ENCODE measurements around the gene TRIO. TPM values are rescaled to one million over a fixed set of nuclear protein-coding genes. Genes with fewer than 3 reads are reported as not detected.
A peak's percentile ranks its signal among the peaks of the same experiment; 100 is the strongest.

TRIO gene
- total and polyA plus RNA-seq, 10 of the 15 experiments (the other 5 are each of a cell fraction or from before 2014, with no cell fraction given), result 5.1 to 96.4 (median 44.6) TPM

GRCh38 chr5:14212838-14213237 is 69.7 kb downstream of the TRIO start (continued):
- TF ChIP-seq EP300 (IDR thresholded peaks at IDR 0.05; ENCODE audit: borderline replicate concordance in 1 of 2, control insufficient read depth in 1 of 2, low read depth in 2 of 2, low read length in 2 of 2) (peak; percentile 56 to 84; a peak in 3 of 4 replicates), NBN (IDR thresholded peaks at IDR 0.05) (peak; percentile 45; the same call in 1 of the 2 replicates), ZBTB11 (CRISPR knock-in tag; IDR thresholded peaks at IDR 0.05) (no peak), ELK1 (IDR thresholded peaks at IDR 0.05; ENCODE audit: low read depth, low read length) (no peak), PBX3 (IDR thresholded peaks at IDR 0.05; ENCODE audit: insufficient replicate concordance, low read depth, low read length) (peak; percentile 44), POU2F2 (IDR thresholded peaks at IDR 0.05; ENCODE audit: borderline replicate concordance, low read depth, low read length) (peak; percentile 50; the same call in 1 of the 3 replicates), EED (IDR thresholded peaks at IDR 0.05; ENCODE audit: low read depth) (no peak), RELA (IDR thresholded peaks at IDR 0.05; ENCODE audit: borderline replicate concordance, partially characterized antibody) (peak; percentile 27), MYB (IDR thresholded peaks at IDR 0.05; ENCODE audit: borderline replicate concordance, low read depth, low read length) (peak; percentile 69; the same call in 1 of the 2 replicates), IKZF2 (IDR thresholded peaks at IDR 0.05) (peak in 1 of 2 experiments; percentile 40; a peak in 2 of 4 replicates), SIX5 (IDR thresholded peaks at IDR 0.05; ENCODE audit: low read depth, low read length, severe bottlenecking) (no peak), NFIC (IDR thresholded peaks at IDR 0.05; ENCODE audit: low read depth, low read length) (peak; percentile 53; the same call in 1 of the 2 replicates), HDGF (IDR thresholded peaks at IDR 0.05) (no peak), TBL1XR1 (IDR thresholded peaks at IDR 0.05; ENCODE audit: low read depth, low read length) (no peak), PML (IDR thresholded peaks at IDR 0.05; ENCODE audit: low read length) (no peak), RFX5 (IDR thresholded peaks at IDR 0.05; ENCODE audit: low read depth, low read length) (no peak), CTCF (IDR thresholded peaks at IDR 0.05 in 2 of 3, conservative IDR thresholded peaks at IDR 0.05 in 1 of 3; ENCODE audit: control insufficient read depth in 2 of 3, extremely low read depth in 1 of 3, insufficient read depth in 1 of 3, low read depth in 3 of 3, low read length in 3 of 3) (no peak), IRF3 (IDR thresholded peaks at IDR 0.05) (no peak), RAD21 (IDR thresholded peaks at IDR 0.05; ENCODE audit: insufficient read depth, low read depth, low read length) (0 out of 2 replicates have a peak, but pooled peaks have one; percentile 10), CEBPB (IDR thresholded peaks at IDR 0.05; ENCODE audit: borderline replicate concordance in 1 of 2, low read depth in 2 of 2, low read length in 2 of 2) (no peak), SP1 (IDR thresholded peaks at IDR 0.05; ENCODE audit: low read depth, low read length) (no peak), SIN3A (IDR thresholded peaks at IDR 0.05; ENCODE audit: low read depth, low read length) (no peak), BMI1 (IDR thresholded peaks at IDR 0.05; ENCODE audit: borderline replicate concordance) (no peak)
